ENCODE measurements around the gene LUZP2.

LUZP2 gene

GRCh38 chr11:24767411-24767810 lies 270.6 kb downstream of the LUZP2 start:
- TF ChIP-seq SNAI2 (CRISPR knock-in tag; IDR thresholded peaks at IDR 0.05) (no peak), ZC3H10 (CRISPR knock-in tag; IDR thresholded peaks at IDR 0.05) (no peak), ZFP30 (CRISPR knock-in tag; IDR thresholded peaks at IDR 0.05) (no peak)
- ATAC-seq = no peak

- ATAC-seq = no peak
- no peak for TF ChIP-seq OSR1 (CRISPR knock-in tag; IDR thresholded peaks at IDR 0.05)
- no peak for TF ChIP-seq SNAI2 (CRISPR knock-in tag; IDR thresholded peaks at IDR 0.05)
- TF ChIP-seq CSRNP3 (CRISPR knock-in tag; IDR thresholded peaks at IDR 0.05) = no peak
- TF ChIP-seq RARB (CRISPR knock-in tag; IDR thresholded peaks at IDR 0.05) = no peak
- no peak for TF ChIP-seq ZNF70 (CRISPR knock-in tag; IDR thresholded peaks at IDR 0.05)
These were observed 276.5 kb downstream of the LUZP2 start for GRCh38 chr11:24773322-24773721.

- TF ChIP-seq ZNF565 (CRISPR knock-in tag; conservative IDR thresholded peaks at IDR 0.05; ENCODE audit: low read depth) (no peak), PATZ1 (CRISPR knock-in tag; IDR thresholded peaks at IDR 0.05; ENCODE audit: borderline replicate concordance) (no peak), RARB (CRISPR knock-in tag; IDR thresholded peaks at IDR 0.05) (no peak), TOX (CRISPR knock-in tag; IDR thresholded peaks at IDR 0.05; ENCODE audit: borderline replicate concordance) (no peak), CREB5 (CRISPR knock-in tag; IDR thresholded peaks at IDR 0.05; ENCODE audit: low read depth) (no peak), GLIS3 (CRISPR knock-in tag; IDR thresholded peaks at IDR 0.05) (no peak), SNAI2 (CRISPR knock-in tag; IDR thresholded peaks at IDR 0.05) (no peak), BACH2 (CRISPR knock-in tag; IDR thresholded peaks at IDR 0.05; ENCODE audit: borderline replicate concordance) (no peak), CSRNP3 (CRISPR knock-in tag; IDR thresholded peaks at IDR 0.05) (no peak), POU6F1 (CRISPR knock-in tag; IDR thresholded peaks at IDR 0.05; ENCODE audit: borderline replicate concordance, low read depth) (no peak), ZNF70 (CRISPR knock-in tag; IDR thresholded peaks at IDR 0.05) (no peak)
- no peak for ATAC-seq
These were observed 282.9 kb downstream of the LUZP2 start for GRCh38 chr11:24779791-24780190.

GRCh38 chr11:24781288-24781687 lies 284.4 kb downstream of the LUZP2 start:
- ATAC-seq = no peak

More at GRCh38 chr11:24781288-24781687, 284.4 kb downstream of the LUZP2 start:
- TF ChIP-seq TSHZ2 (CRISPR knock-in tag; IDR thresholded peaks at IDR 0.05) = no peak
